ENCODE measurements around the gene DYNC2H1.

DNA sequence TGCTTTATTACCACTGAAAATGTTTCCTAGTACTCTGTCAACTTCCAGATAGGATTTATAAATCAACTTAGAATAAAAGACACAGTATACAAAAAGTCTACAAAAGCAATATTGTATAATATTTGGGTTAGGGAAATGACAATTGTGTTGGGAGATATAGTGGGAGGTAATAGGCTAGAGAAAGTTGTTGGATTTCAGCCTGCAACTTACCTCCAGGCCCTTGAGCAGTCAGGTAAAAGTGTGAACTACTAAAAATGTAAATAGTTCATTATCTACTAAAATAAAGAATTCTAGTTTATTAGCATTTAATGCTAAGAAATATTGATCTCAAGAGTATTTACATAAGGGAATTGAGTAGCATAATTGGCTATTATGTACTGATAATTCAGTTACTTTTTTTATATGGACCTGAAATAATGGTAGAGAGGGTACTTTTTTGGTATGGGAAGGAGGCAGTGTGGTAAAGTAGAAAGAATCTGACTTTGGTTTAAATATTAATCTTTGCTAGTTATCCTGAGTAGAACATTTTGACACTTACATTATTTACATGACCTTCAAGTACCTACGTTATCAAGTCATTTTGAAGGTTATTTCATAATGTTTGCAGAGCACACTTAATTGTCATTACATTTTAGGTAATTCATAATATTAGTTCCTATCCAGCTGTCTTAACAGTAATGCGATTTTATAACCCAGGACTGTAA, 55.0 kb downstream of the DYNC2H1 start:
- no peak for TF ChIP-seq POLR2AphosphoS5 (IDR thresholded peaks at IDR 0.05; ENCODE audit: low read depth)
- TF ChIP-seq, protein P1, sequence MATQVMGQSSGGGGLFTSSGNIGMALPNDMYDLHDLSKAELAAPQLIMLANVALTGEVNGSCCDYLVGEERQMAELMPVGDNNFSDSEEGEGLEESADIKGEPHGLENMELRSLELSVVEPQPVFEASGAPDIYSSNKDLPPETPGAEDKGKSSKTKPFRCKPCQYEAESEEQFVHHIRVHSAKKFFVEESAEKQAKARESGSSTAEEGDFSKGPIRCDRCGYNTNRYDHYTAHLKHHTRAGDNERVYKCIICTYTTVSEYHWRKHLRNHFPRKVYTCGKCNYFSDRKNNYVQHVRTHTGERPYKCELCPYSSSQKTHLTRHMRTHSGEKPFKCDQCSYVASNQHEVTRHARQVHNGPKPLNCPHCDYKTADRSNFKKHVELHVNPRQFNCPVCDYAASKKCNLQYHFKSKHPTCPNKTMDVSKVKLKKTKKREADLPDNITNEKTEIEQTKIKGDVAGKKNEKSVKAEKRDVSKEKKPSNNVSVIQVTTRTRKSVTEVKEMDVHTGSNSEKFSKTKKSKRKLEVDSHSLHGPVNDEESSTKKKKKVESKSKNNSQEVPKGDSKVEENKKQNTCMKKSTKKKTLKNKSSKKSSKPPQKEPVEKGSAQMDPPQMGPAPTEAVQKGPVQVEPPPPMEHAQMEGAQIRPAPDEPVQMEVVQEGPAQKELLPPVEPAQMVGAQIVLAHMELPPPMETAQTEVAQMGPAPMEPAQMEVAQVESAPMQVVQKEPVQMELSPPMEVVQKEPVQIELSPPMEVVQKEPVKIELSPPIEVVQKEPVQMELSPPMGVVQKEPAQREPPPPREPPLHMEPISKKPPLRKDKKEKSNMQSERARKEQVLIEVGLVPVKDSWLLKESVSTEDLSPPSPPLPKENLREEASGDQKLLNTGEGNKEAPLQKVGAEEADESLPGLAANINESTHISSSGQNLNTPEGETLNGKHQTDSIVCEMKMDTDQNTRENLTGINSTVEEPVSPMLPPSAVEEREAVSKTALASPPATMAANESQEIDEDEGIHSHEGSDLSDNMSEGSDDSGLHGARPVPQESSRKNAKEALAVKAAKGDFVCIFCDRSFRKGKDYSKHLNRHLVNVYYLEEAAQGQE (IDR thresholded peaks at IDR 0.05; ENCODE audit: insufficient replicate concordance, low read depth) = no peak
- no peak for TF ChIP-seq GABPA (IDR thresholded peaks at IDR 0.05; ENCODE audit: low read depth)

Measured in HL-60 (cell line).